ENCODE data around the gene MS4A4A.

The MS4A4A gene

DNA sequence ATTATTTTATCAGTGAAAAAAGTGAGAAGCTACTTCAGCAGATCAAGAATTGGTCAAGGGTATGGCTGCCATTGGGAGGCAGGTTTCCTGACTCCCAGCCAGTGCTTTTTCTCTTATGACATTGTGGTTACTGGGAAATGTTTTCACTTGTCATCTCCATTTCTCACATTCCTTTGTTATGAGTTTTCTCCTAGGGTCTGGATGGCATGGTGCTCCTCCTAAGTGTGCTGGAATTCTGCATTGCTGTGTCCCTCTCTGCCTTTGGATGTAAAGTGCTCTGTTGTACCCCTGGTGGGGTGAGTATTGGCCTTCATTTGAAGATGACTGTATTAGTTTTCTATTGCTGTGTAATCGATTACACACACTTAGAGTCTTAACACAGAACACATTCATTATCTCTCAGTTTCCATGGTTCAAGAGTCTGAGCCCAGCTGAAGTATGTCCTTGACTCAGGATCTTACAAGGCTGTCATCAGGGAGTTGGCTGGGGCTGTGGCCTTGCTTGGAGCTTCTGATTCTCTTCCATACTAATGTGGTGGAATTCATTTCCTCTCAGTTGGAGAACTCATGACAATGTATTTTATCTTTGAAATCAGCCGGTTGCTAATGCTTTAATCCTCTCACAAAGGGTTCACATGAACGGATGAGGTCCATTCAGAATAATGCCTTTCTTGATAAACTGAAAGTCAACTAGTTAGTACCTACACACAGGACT is 25.6 kb downstream of the MS4A4A start:
- DNase-seq = no peak

DNA sequence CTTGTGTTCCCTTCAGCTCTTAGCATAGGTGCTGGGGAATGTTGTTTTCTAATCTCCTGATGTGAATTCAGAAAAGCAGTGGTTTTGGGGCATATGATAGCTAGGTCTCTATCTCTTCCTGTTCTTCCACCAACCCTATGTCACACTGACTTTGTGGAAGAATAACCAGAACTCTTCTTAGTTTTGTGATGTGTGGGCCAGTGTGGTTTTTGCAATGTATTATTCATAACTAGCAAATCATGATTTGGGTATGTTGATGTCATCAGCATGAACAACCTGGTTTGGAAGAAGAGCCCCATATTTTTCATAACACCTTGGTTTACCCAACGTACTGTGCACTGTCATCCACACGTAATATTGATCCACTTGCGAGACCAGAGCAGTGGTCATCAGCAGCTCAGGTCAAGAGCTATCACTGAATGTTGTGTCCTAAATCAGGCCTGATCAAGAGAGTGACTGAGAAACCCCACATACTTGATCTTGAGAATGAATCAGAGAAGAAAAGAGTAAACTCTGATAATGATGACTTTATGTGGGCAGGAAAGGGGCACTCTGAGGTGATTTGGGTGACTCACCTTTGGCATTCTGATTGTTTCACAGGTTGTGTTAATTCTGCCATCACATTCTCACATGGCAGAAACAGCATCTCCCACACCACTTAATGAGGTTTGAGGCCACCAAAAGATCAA is 27.2 kb downstream of the MS4A4A start:
- DNase-seq = no peak

DNA sequence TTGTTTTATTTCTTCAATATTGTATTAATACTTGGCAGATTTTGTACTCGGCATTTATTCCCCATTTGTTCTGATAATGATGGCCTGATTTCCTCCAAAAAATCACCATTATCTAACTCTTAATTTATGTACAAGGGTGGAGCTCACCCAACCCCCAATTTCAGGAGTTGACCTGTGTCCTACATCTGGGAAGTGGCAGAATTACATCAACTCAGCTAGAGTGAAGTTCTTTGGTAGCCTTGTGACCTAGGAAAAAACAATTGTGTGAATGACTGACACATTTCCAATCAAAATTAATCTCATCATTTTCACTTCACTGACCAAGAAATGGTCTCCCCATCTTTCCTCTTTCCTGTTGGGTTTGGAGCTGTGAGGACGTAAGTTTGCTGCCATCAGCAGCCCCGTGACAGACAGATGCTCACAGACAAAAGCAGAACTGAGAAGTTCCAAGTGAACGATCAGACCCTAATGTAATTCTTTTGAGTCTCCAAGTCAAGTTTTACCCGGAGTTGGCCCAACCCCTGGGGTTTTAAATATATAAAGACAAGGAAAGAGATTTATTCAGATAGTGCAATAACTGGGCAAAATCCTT is 30.0 kb downstream of the MS4A4A start:
- no peak for DNase-seq

DNA sequence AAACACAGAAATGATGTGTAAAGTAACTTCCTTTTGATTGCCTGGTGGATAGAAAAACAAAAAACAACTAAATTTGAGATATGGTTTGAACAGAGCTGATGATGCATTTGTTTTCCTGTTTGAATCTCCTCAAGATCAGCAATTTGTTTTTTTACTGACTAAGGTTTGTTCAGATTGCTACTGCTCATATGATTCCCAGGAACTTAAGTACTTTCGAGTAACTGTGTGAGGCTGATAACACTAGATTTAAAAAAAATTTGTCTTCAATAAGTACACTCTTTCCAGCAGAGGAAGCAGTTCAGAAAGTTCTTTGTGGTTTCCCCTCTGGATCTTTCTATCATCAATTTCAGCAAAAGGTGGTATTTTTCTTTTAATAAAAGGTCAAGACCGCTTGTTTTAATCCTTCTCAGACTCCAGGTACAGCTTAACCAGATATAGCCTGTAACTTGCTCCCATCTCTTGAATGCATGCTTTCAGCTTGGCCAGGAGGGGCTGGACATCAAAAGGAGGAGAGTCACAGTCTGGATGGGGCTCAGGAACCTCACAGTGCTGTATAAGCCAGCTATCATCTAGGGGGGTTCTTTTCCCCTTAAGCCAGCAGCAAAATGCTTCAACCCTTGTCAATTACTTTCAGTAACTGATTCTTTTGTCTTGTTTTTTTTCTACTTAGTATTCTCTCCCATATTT is 34.3 kb downstream of the MS4A4A start:
- no peak for DNase-seq

DNA sequence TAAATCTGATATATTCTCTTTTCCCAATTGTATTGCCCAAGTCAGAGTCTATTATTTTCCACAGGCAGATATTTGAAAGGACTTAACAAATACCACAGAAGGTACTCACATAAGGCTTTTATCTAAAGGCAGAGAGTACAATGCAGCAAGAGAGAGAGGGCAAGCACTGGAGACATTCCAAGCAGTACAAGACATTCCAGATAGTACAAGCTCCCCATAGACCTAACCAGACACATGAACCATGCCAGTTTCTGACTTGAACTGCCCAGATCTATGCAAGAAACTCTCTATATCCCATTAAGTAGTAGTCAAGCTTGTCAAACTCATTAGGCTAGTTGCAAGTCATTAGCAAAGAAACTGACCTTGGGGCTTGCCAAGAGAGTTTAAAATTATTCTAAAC is 35.4 kb downstream of the MS4A4A start:
- no peak for DNase-seq

DNA sequence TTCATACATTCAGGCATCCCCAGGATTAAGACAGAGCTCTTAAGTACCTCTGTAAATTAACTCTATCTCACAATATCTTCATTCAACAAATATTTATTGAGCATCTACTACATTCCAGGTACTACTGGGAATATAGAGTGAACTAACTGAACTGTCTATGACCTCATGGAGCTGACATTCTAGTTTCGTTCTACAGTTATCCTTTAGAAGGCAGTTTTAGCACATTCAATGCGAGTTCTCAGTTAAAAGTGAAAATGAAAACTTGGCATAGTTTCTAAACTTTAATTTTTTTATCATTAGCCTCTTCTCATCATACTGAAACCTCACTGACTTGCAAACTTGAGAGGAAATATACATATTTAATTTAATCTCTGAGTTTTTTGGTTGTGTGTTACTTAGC is 35.9 kb downstream of the MS4A4A start:
- no peak for DNase-seq

DNA sequence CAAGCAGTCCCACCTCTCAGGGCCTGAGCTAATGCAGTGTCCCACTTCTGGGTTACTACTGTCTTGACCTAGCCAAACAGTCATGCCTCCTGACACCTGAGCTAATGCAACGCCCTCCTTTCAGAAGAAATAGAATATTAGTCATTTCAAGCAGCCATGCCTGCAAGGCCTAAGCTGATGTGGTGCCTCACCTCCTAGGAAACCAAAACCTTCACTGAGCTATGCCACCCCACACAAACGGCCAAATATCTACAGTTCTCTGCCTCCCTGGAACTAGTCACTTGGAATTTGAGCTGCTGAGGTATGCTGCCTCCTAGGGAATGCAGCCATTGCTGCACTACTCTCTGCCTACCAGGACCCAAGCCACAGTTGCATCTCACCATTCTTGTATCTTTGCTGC is 38.3 kb downstream of the MS4A4A start:
- DNase-seq = no peak

DNA sequence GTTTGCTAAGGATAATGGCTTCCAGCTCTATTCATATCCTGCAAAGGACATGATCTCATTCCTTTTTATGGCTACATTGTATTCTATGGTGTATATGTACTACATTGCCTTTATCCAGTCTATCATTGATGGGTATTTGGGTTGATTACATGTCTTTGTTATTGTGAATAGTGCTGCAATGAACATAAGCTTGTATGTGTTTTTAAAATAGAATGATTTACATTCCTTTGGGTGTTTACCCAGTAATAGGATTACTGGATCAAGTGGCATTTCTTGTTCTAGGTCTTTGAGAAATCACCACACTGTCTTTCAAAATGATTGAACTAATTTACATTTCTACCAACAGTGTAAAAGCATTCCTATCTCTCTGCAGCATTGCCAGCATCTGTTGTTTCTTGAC is 40.6 kb downstream of the MS4A4A start:
- no peak for DNase-seq

DNA sequence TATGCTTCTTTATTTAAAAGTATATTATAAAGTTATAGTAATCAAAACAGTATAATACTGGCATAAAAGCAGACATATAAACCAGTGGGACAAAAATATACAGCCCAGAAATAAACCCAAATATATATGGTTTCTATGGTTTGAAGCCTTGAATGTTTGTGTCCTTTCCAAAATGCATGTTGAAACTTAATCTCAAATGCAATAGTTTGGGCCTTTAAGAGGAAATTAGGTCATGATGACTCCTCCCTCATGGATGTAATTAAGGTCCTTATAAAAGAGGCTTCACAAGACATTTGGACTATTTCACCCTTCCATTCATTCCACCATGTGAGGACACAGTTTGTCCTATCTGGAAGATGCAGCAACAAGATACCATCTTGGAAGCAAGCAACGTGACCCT is 46.5 kb downstream of the MS4A4A start, which contains the start of gene MS4A6E:
Gene MS4A6E (plus strand): TSS at position 301 of the 400 bp plus-strand sequence. CDS start 7,641 bp downstream, outside the sequence.
- no peak for DNase-seq

DNA sequence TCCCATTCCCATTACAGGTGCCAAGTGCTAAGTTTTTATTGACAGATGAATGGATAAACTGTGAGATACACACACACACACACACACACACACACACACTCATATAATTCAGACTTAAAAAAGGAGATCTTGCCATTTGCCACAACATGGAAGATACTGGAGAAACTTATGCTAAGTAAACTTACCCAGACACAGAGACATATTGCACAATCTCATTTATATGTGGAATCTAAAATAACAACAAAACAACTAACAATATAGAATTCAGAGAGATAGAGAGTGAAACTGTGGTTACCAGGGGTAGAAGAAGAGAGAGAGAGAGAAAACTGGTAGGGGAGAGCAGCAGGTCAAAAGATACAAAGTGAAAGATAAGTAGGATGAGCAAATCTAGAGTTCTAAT is 48.0 kb downstream of the MS4A4A start:
- no peak for DNase-seq

DNA sequence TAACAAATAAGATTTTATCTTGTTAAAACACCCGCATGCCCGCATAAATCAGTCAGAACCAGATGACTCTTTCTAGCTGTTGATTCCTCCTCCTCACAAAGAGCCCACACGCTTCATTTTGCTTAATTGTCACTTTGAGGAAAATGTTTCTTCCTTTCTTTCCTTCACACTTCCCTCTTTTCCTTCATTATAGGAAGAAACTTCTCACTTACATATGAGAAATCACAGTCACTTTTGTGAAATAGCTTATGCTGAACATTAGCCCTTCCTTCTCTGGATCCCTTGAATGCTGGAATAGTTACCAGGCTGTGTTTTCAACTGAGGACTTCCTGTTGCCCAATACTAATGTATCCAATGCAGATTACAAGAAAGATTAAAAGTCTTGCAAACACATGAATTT is 52.4 kb downstream of the MS4A4A start:
- no peak for DNase-seq

DNA sequence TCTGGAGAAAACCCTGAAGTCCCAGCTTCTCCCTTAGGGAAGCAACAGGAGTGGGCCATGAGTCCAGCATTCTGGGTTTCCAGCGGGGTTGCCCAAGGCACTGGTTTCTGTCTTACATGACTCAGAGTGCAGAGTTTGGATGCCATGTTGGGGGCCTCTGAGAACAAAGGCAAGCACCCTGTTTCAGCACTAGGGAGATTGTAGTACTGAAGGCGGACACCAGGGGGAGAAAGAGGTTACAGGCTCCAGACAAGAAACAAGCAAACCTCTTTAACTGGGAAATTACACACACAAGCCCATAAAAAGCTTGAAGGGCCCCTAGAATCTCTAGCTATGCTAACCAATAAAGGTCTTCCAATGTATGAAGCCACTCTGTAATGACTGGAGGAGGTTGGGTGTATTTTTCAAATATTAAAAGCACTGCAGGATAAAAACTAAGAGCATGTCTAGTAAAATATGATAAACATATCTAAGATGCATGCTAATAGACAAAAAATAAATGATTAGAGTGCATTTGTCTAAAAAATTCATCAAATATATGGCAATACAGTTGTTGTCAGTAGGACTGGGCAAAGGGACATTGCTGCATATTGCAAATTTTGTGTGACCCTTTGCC is 53.6 kb downstream of the MS4A4A start:
- no peak for DNase-seq

DNA sequence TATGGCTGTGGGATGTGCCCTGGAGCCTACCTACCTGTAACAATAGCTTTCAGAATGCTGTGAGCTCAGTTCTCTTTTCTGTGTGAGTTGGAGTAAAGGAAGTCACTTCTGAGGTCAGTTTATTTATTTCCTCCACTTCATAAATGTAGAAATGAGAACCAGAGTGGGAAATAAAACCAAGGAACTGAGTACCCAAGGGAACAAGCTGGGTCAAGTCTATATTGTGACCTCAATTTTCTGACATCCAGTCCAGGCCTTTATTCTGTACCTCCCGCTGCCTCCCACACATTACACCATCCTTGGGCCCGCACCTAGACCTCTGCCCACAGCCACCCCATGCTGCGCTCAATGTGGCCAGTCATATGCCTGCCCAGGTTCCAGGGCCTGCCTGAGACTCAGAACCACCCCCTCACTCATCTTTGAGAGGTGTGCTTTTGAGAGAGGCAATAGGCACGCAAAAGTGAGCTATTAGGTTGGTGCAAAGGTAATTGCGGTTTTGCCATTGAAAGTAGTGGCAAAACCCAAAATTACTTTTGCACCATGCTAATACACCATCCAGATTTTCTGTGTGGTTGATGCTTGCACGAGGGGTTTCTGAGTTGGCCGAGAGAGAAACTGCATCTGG is 56.4 kb downstream of the MS4A4A start:
- no peak for DNase-seq

DNA sequence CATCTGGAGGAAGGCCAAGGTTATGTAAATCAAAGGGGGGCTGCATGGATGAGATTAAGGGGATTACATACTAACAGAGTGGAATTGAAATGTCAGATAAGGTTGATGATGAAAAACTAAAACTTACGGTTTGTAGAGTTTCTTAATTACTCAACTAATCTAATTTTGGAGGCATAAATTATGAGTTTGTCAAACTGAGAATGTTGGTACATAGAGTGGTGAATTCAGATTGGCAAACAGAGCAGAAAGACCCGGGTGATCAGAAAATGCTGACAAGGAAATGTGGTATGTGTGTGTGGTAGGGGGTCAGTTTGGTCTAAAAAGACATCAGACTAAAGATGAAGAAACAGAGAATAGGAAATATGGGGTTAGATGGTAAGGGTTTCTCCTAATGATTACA is 57.6 kb downstream of the MS4A4A start:
- no peak for DNase-seq

DNA sequence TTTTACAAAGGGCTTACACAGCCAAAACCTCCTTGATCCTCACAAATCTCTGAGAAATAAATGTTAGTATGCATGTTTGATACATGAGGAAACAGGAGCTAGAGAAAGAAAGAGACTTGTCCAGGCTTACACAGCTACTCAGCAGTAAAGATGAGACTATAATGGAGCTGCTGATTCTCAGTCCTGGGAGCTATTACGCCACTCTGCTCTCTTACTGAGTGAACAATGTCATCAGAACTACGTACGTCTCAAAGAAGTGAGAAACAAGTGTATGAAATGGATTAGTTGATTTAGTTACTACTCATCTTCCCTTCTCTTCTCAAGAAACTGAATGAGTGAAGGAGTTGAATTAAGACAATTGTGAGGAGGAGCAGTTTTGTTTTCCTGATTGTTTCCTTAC is 58.9 kb downstream of the MS4A4A start:
- no peak for DNase-seq

DNA sequence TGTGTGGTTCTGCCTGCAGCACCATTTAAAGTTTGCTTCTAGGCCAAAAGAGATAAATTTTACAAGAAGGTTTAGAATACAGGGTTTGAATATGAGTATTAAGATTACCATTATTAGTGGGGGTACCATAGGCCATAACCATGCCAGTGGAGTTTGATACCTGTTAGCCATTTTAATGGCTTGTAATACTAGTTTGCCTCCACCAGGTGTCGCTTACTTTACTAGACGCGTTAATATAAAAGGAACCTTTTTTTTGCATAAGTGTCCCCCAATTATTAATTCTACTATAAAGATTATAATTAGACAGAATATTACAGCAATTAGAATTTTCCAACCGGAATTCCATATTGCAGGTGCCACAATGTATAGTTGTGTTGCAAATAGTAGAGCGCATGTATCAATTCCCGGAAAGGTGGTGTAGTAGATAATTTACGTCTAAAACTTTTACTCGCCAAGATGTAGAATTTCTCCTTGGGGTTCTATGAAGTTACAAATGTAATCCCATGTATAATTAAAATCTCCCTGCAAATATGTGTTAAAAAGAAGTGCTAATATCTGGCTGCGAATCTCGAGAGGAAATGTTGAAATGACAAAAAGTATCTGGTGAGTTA is 62.7 kb downstream of the MS4A4A start:
- DNase-seq = no peak

DNA sequence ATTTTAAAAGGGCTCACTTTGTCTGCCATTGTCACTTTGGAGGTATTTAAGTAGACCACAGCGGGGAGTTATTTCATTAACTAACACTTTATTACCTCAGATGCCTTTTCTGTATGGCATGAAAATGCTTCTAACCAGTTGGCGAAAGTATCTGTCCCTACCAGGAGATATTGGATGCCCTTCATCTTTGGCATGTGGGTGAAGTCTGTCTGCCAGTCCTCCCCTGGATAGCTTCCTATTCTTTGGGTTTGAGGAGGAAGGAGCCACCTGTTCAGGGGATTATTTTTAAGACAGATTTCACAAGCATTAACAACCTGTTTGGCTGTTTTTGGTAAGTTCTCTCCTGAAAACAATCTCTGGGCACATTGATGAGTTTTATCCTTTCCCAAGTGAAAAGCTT is 63.7 kb downstream of the MS4A4A start:
- DNase-seq = peak in 1 of 2 experiments; percentile 41

DNA sequence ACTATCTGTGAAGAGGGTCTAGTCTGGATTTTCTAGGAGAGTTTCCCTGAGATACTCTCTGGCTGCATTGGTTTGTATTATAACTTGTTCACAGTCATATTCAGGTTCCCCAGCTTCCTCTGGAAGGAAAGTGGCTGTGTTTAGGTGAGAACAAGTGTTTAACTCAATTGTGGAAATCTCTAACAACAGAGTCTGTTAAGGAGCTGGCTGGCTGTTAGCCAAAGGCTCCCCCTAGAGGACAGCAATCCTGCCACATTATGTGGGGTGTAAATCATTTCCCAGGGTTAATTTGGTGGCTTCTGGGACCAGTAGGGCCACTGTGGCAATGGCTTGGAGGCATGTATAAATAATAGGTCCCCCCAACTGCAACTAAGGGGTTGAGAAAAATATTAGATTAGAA is 65.0 kb downstream of the MS4A4A start:
- no peak for DNase-seq

DNA sequence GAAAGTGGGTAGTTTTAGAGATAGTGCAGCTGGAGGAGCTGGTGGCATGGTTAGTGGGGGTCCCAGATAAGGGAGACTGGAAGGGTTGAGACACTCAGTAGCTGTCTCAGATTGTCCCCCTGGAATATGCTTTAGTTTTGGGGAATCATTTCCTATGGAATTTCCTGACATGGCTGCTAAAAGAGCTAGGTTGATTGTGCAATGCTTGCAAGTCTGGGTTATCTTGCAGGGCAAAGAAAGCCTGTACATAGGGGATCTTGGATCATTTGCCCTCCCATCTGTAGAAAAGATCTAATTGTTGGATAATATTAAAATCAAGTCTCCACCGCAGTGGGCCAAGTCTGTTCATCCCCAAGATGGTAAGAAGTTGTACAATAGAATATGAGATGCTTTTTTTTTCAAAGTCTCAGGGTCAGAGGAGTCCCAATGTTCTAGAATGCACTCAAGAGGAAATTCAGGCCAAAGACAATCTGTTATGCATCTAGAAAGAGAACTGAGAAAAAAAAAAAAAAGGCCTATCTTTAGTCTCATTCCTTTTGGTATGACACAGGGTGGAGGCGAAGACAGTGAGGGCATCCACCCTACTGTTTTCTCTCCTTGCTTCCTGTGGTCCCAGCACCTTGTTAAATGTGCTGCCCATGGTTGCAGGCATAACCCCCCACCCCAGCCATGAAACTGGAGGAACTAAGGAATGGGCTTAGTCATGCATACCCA is 66.8 kb downstream of the MS4A4A start:
- no peak for DNase-seq

DNA sequence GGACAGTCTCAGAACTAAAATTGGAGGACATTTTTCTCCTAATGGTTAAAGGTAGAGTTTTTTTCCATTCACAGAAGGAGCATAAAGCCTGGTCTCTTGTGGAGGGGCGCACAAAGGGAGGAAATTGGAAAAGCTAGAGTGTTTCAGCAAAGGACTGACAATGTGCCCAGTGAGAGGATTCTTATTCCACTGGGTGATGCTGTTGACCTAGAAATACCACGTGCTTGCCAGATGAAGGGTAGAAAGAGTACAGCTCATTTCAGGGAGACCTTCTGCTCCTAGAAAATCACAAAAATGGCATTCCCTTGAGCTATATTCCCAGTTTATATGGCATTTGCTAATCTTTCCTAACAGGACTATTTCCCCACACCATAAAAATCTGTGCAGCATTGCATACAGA is 67.7 kb downstream of the MS4A4A start:
- no peak for DNase-seq

DNA sequence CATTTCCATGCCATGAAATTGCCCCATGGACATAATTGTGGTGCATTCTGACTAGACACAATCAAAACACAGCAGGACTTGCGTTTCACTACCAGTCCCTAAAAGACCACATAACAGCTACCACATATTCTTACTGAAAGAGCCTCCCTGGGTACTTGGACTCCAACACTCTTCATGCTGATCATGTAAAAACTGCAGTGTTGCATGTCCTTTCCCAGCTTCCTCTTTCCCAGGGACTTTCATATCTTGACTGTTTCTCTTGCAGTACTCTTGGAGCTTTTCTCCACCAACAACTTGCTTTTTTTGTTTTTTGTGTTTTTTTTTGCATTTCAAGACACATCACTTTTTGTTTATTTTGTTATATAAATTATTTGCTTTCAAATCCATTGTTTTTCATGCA is 69.5 kb downstream of the MS4A4A start:
- DNase-seq = no peak

DNA sequence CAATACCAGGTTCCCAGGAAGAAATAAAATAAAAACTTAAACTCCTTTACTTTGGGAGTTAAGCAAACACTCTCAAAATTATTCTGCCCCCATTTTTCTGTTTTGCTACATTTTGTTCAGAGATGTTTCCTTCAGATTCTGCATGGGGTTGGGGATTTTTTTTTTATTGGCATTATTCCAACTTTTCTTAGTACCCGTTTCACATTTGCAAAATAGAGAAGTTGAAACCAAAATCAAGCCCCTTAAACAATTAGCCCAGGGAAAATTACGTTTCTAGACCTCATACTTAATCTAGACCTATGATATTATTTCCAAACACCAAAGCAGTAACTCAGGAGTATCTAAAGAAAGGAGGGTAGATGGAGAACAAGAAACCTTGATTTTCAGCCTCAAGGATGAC is 77.3 kb downstream of the MS4A4A start:
- DNase-seq = no peak

Data from cerebellar nuclear complex (tissue), 1 donor.